HFFc6 (cell line): ENCODE measurements around the gene NCR1. TPM values are rescaled to one million over a fixed set of nuclear protein-coding genes. Genes with fewer than 3 reads are reported as not detected.
"Not testable (repeated sequence)": the region's sequence is repeated elsewhere in the genome, so short reads cannot be mapped to it uniquely, and the experiment has no call there.

Experiments
- DNase-seq: peaks from one replicate; pipeline ENCODE4 v3.0.0-alpha.2; 2018
- H3K27ac Mint-ChIP-seq: 2 replicates; pipeline ENCODE4 v1.8.0; 2020; ENCODE audit warnings: mild to moderate bottlenecking, mixed read lengths
- H3K27me3 Mint-ChIP-seq: 2 replicates; pipeline ENCODE4 v1.8.0; 2021; ENCODE audit warnings: mild to moderate bottlenecking, moderate library complexity, mixed read lengths; ENCODE audit not compliant: insufficient read depth
- H3K36me3 Mint-ChIP-seq: 2 replicates; pipeline ENCODE4 v1.8.0; 2021; ENCODE audit warnings: low read depth, mixed read lengths
- H3K4me1 Mint-ChIP-seq: 2 replicates; pipeline ENCODE4 v1.8.0; 2020; ENCODE audit warnings: low read depth, mixed read lengths
- H3K4me3 Mint-ChIP-seq: 2 replicates; pipeline ENCODE4 v1.8.0; 2020; ENCODE audit warnings: mild to moderate bottlenecking, moderate library complexity, mixed read lengths
- H3K9me3 Mint-ChIP-seq: 2 replicates; pipeline ENCODE4 v1.8.0; 2020; ENCODE audit warnings: mild to moderate bottlenecking, mixed read lengths
- CTCF ChIP-seq: fragments of 200-600 bp; sonication (generic); IDR thresholded peaks from 2 replicates; pipeline ENCODE4 v1.5.0; 2021; ENCODE audit warnings: antibody characterized with exemption, mild to moderate bottlenecking
- long read RNA-seq: library from polyadenylated mRNA; unstranded; transcript quantifications from one replicate; pipeline ENCODE4 v2.0.0, GENCODE V29; 2019
- total RNA-seq, 6 experiments: library from RNA; stranded (reverse); fragmentation: NEBNext Ultra II Directional; extraction: Animal tissue kit (Norgen Biotek cat#: 25700); gene quantifications; 2 replicates in 1 of 6; 3 replicates in 5 of 6; pipeline ENCODE4 v1.2.3, GENCODE V29; 2021

NCR1 gene, protein sequence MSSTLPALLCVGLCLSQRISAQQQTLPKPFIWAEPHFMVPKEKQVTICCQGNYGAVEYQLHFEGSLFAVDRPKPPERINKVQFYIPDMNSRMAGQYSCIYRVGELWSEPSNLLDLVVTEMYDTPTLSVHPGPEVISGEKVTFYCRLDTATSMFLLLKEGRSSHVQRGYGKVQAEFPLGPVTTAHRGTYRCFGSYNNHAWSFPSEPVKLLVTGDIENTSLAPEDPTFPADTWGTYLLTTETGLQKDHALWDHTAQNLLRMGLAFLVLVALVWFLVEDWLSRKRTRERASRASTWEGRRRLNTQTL
- not detected for total RNA-seq
- long read RNA-seq, result 0 reads

GRCh38 chr19:54905803-54906511 is at the start of gene NCR1:
TSS of gene NCR1 (plus strand) at chr19:54906148. CDS start at chr19:54906188, 40 bp downstream.
- H3K36me3 Mint-ChIP-seq, result peaks cover 9% of the 10 kb centered on the region; the same call in 1 of the 2 replicates
- peaks cover 36% of the 10 kb centered on the region for H3K9me3 Mint-ChIP-seq
- TF ChIP-seq CTCF, result no peak
- no peaks in the 10 kb centered on the region; the same call in 1 of the 2 replicates for H3K27me3 Mint-ChIP-seq
- H3K4me3 Mint-ChIP-seq, result no peak within 1 kb of the TSS
- DNase-seq, result no peak
- H3K27ac Mint-ChIP-seq, result no peak within 1 kb of the TSS
- no peaks in the 10 kb centered on the region for H3K4me1 Mint-ChIP-seq

DNA sequence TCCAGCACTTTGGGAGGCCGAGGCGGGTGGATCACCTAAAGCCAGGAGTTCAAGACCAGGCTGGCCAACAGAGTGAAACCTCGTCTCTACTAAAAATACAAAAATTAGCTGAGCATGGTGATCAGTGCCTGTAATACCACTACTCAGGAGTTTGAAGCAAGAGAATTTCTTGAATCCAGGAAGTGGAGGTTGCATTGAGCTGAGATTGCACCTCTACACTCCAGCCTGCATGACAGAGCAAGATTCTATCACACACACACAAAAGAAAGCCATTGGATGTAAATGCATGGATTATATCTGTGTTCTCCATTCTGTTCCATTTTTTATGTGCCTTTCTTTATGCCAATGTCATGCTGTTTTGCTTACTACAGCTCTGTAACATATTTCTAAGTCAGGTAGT is 47.5 kb upstream of the NCR1 start:
- not testable (repeated sequence) for H3K4me3 Mint-ChIP-seq, H3K27ac Mint-ChIP-seq, H3K36me3 Mint-ChIP-seq, H3K4me1 Mint-ChIP-seq, DNase-seq, H3K27me3 Mint-ChIP-seq
- peaks cover 68% of the 10 kb centered on the region for H3K9me3 Mint-ChIP-seq

- H3K27me3 Mint-ChIP-seq, H3K4me1 Mint-ChIP-seq, H3K4me3 Mint-ChIP-seq, DNase-seq, H3K27ac Mint-ChIP-seq, H3K36me3 Mint-ChIP-seq: not testable (repeated sequence)
- peaks cover 61% of the 10 kb centered on the region for H3K9me3 Mint-ChIP-seq
Measured at GRCh38 chr19:54859421-54859820, 46.5 kb upstream of the NCR1 start.

- not testable (repeated sequence) for H3K27me3 Mint-ChIP-seq, H3K4me1 Mint-ChIP-seq, H3K4me3 Mint-ChIP-seq, H3K27ac Mint-ChIP-seq, H3K36me3 Mint-ChIP-seq, DNase-seq
- H3K9me3 Mint-ChIP-seq, result peaks cover 57% of the 10 kb centered on the region
Measured at GRCh38 chr19:54863459-54863858, 42.5 kb upstream of the NCR1 start.

DNA sequence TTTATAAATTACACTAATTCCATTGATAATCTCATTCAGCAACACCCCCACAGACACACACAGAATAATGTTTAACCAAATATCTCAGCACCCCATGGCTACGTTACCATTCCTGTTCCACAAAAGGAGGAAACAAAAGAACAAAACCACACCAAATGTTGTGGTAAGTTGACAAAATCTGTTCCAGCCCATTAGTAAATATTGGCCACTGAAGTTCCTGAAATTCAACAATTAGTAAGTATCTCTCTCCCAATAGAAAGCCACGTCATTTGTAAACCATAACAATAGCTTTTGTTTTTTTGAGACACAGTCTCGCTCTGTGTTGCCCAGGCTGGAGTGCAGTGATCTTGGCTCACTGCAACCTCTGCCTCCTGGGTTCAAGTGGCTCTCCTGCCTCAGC is 34.3 kb upstream of the NCR1 start:
- Mint-ChIP-seq H3K27ac (no peak overlapping the region), H3K9me3 (peaks cover 59% of the 10 kb centered on the region), H3K27me3 (no peaks in the 10 kb centered on the region; the same call in 1 of the 2 replicates), H3K36me3 (peaks cover 14% of the 10 kb centered on the region), H3K4me3 (no peak overlapping the region), H3K4me1 (no peaks in the 10 kb centered on the region)
- DNase-seq, result no peak
- TF ChIP-seq CTCF, result no peak

- H3K4me3 Mint-ChIP-seq, result no peak within 1 kb of the TSS
- H3K4me1 Mint-ChIP-seq, result no peaks in the 10 kb centered on the region
- no peak for TF ChIP-seq CTCF
- H3K9me3 Mint-ChIP-seq, result peaks cover 49% of the 10 kb centered on the region
- DNase-seq, result no peak
- no peak within 1 kb of the TSS for H3K27ac Mint-ChIP-seq
- peaks cover 9% of the 10 kb centered on the region for H3K36me3 Mint-ChIP-seq
- no peaks in the 10 kb centered on the region for H3K27me3 Mint-ChIP-seq
Measured at GRCh38 chr19:54873990-54874389, 32.0 kb upstream of the NCR1 start, which contains the start of gene FCAR. TSS of gene FCAR (plus strand) at chr19:54874235. CDS start at chr19:54874290, 55 bp downstream.

- Mint-ChIP-seq H3K4me1 (no peaks in the 10 kb centered on the region), H3K27me3 (no peaks in the 10 kb centered on the region), H3K27ac (no peak overlapping the region), H3K36me3 (peaks cover 14% of the 10 kb centered on the region), H3K4me3 (no peak overlapping the region), H3K9me3 (peaks cover 51% of the 10 kb centered on the region)
- TF ChIP-seq CTCF, result no peak
- DNase-seq, result no peak
Measured at GRCh38 chr19:54875506-54875905, 30.4 kb upstream of the NCR1 start.
